Stimulated activated CD8-positive, alpha-beta memory T cell treated with anti-CD3 and anti-CD28 coated beads, Interleukin-7, amount 100 ng/mL, for 1 hour (primary cell): ENCODE results near the gene CCDC148.

ENCODE experiments used
- DNase-seq, 2 donors: peaks; one replicate each; pipeline ENCODE4 v3.0.0-alpha.2; 2020; ENCODE audit warnings: low read depth in 2 of 2

Gene CCDC148

DNA sequence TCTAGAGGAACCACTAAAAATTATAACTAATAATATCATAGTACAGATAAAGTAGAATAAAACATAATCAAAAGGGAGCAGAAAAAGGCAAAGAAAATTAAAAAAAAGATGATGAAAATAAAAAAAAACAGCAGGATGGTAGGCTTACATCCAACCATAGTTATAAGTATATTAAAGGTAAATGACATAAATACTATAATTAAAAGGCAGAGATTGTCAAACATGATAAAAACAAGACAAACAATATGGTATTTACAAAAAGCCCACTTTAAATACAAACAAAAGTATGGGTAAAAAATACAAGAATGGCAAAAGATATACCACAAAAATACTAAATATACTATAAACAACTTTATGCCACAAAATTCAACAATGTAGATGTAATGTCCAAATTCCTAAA lies 24.4 kb downstream of the CCDC148 start:
- DNase-seq = no peak

DNA sequence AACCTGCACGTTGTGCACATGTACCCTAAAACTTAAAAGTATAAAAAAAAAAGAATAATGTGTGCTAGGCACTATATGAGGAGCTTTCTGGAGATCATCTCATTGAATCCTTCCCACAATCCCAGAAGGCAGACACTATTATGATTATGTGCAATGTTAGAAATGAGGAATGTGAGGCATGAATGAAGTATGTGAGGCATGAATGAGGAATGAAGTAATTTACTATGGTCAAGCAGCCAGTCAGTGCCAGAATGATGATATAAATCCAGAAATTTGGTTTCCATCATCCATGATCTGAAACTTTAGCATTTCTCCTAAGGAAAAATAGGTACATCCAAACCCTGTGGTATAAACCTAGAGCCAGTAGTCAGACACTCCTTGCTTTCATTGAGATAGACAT lies 42.0 kb downstream of the CCDC148 start:
- no peak for DNase-seq

DNA sequence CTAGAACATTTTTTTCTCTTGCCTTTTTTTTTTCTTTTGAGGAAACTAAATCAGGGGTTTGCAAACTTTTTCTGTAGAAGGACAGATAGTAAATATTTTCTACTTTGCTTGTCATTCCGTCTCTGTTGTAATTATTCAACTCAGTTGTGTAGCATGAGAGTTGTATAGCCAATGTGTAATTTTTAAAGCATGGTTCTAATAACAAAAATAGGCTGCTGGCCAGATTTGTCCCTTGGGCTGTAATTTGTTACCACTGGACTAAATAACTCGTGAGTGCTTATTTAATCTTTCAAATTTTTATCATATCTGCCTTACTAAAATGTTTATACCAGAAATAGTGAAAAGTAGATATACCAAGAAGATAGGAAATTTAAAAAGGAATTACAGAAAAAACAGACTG lies 43.0 kb downstream of the CCDC148 start:
- no peak for DNase-seq

DNA sequence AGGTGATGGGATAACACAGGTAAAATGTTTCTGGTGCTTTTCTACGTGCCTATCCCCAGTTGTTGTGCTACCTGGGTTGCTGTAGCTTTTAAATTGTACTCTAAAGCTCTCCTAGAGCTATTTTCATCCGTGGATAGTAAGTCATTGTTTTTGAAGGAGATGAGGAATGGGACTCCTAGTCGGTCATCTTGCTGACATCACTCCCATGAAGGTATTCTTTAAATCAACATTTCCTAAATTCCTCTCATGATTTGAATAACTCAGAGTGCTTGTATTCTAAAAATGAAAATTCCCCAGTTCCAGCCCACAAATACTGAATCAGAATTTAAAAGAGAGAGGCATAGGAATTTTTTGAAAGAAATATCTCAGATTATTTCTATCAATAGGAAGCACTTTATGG lies 44.3 kb downstream of the CCDC148 start:
- DNase-seq = no peak

DNA sequence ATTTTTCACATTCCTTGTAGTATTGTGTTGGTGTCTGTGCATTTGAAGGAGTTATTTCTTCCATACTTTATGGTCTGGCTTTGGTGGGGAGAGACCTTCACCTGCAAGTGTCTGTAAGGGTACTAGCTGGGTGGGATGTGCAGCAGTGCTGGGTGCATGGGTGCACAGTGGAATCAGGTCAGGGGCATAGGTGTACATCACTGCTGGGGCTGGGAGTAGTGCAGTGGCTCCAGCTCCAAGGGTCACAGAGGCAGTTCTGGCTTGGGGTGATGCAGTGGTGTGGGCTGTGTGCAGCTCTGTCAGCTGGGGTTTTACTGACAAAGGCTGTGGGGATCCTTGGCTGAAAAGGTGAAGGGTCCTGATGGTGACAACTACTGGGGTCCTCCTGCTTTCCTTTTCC lies 44.8 kb downstream of the CCDC148 start:
- DNase-seq = no peak

DNA sequence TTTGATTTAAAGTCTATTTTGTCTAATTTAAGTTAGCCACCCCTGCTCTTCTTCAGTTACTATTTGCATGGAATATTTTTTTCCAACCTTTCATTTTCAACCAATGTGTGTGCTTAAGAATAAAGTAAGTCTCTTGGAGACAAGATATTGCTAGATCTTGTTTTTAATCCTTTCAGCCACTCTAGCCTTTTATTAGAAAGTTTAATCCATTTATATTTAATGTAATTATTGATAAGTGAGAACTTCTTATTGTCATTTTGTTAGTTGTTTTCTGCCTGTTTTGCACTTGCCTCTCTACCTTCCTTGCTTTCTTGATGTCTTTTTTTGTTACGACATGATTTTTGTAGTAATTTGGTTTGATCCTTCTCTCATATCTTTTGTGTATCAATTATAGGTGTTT lies 46.4 kb downstream of the CCDC148 start:
- no peak for DNase-seq

DNA sequence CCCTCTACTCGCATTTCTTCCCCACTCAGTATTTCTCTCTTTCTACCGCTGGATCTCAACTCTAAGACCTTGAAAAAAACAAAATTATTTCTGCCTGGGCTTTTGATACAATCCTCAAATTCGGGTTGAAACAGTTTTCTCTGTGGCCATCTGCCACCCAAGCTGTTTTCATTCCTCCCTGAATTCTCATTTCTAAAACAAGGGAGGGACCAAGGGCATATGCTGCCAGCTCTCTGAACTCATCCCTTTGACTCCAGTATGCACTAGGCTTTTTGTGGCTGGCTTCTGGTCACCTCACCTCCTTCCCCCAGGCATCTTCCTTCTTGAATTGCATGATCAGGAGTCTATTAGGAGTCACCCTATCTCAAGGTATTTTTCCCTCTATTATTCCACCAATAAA lies 49.5 kb downstream of the CCDC148 start:
- DNase-seq = no peak

DNA sequence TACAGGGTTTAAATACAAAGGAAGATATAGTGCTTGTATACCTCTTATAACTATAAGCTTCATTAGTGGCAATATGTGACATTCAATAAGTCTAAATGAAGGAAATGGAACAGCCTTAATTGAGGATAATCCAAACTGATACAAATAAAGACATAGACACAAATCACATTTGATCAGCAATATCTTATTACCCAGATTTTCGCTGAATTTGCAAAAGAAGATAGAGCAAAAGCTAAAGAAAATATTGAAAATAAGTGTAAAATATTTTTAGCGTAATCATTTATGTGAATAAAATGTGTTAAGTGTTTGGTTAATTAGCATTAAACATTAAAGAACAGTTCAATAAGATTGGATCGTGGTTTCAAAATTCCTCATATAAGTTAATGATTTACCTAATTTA lies 51.2 kb downstream of the CCDC148 start:
- DNase-seq = no peak

DNA sequence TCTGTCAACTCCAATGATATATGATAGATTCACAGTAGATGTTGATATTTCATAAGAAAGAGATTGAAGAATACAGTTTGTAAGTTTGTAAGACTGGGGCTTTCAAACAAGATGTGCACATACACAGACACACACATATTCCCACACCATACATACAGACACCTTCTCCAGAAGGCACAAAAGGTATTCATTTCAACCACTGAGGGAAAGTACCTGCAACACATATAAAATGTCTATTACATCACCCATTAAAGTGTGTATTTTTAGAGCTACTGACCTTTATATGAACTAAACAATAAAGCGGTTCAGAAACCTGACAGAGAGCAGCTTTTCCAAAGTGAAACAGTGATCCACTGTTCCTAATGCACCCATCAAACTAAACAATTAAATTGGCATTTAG lies 53.3 kb downstream of the CCDC148 start:
- no peak for DNase-seq

DNA sequence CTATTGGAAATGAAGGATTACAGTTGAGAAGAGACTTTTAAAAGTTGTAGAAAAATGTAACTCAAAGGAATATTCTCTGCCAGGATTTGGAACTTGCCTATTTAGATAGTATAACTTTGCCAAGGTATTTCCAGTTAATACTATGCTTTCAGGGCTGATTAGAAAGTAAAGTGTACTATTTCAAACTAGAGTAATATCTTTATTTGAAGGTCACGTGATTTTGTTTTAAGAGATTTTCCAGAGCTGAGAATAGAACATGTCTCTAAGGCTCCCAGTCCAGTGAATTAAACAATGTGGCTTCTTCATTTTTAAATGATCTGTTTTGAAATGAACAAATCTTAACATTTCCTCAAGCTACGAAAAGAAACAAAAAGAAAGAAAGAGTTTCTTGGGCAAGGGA lies 53.9 kb downstream of the CCDC148 start:
- DNase-seq = no peak

DNA sequence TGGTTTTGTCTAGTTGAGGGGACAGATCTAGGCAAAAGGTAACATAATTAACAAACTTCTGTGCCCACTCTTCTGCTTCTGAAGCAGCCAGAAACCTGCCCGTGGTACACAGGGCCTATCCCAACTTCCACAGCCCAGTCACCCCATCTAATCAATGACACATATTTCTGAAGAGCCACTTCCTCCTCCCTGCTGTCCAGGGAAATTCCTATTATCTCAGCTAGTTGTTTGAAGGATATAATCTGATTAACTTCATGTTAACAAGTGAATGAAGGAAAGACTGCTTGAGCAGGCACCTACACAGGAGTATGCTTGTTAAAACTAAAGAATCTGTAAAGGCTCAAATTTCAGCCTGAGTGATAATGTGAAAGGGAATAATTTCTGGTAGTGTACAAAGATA lies 61.4 kb downstream of the CCDC148 start:
- no peak for DNase-seq

DNA sequence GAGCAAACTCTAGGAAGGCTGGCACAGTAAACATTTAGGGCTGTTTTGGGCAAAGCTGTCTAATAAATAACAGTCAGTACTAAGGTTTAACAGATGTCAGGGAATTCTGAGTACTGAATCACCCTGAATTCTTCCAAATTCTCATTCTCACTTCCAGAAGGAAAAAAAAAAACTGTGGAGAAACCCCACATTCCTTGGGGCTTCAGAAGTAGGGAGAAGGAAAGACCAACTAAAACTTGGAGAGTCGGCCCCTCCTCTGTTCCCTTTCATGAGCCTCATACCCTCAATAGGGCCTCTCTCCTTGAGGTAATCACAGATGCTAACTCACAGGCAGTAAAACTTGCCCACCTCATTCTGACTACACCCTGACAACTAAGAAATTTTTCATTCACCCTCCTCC lies 62.1 kb downstream of the CCDC148 start:
- no peak for DNase-seq

DNA sequence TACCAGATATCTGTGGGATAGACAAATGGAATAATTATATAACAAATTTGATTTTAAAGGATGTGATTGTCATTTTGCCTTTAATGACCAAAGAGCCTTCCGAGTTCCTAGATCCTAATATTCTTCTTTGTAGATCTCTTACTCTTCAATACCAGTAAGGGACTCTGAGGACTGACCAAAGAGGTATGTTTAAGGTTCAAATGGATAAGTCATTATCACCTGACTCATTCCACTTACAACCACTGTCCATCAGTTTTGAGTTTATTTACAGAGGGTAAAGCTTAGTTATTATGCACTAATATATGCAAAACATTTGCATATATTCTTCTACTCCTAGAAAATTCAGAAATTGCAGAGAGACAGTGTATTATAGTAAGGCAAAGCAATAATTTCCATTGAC lies 62.7 kb downstream of the CCDC148 start:
- no peak for DNase-seq

DNA sequence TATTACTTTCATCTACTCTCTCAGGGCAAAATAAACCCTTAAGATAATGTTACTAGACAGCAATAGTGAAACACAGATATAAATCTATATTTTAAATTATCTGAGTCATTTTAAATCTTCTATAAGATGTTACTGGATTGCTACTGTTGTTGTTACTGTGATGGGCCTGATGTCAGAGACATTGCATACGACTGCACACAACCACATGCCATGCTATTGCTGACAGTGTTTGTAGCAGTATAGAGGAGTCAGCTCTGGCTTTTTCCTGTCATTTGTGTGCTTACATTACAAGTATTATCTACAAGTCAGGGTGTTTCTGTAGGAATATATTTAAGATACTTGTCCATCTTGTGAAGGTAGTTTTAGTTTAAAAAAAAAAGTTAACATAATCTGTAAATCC lies 63.9 kb downstream of the CCDC148 start:
- no peak for DNase-seq

DNA sequence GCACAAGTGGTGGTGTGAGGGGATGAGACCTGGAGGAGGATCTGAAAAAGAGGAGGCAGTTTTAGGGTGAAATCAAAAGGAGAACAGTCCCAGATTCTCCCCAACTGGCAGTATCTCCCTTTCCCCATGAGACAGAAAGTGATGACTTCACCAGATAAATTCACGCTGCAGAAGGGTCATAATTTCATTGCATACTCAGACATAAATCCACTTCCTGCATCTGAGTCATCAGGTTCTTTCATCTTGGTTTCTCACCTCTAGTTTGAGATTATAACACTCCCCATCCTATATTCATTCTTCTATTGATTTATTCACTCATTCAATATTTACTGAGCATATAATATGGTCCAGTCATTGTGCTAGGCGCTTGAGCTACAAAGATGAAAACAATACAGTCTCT lies 64.7 kb downstream of the CCDC148 start:
- DNase-seq = no peak

DNA sequence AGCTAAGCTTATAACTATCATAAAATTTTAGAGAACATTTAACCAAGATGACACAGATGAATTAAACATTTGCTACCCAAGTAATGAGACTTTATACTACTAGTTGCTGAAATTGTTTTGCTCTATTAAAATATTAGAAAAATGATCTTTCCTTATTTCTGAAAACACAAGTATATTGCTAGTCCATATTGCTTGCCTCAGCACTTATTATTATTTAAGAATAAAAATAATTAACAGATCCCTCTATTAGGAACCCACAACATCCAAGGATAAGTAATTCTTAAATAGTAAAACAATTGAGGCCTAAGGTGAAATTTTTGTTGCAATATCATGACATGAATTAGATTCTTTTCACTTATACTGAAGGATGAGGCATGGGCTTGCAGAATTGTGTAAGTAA lies 65.2 kb downstream of the CCDC148 start:
- no peak for DNase-seq

DNA sequence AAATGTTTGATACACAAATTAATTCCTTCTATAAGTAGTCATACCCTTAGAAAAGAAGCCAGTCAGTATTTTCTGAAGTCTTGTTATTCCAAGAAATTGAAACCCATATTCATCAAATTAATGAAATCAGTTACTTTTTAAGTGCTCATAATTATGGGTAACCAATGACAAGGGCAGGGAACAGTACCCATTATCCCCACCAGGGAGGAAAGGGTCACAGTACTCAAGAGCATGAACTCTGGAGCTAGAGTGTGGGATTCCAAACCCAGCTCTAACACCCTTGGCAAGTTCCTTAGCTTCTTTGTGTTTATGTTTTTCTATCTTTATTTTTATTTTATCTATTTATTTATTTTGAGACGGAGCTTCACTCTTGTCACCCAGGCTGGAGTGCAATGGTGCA lies 68.4 kb downstream of the CCDC148 start:
- DNase-seq = no peak

DNA sequence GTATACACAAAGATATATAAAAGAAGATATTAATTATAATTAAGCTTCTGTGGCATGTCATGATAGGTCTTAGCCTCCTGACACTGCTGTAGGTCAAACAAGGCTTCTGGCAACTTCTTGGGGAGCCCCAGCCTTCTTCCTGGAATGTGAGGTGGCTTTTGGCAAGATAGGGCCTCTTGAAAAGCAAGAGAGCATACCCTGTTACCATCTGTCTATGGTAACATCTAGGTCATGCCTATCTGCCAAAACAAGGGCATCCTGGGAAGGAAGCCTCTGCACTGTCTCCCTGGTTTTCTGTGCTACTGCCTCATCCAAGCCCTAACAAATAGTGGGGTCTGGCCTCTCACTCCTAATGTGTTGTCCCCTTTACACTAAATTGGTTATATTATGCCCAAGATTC lies 70.9 kb downstream of the CCDC148 start:
- no peak for DNase-seq

DNA sequence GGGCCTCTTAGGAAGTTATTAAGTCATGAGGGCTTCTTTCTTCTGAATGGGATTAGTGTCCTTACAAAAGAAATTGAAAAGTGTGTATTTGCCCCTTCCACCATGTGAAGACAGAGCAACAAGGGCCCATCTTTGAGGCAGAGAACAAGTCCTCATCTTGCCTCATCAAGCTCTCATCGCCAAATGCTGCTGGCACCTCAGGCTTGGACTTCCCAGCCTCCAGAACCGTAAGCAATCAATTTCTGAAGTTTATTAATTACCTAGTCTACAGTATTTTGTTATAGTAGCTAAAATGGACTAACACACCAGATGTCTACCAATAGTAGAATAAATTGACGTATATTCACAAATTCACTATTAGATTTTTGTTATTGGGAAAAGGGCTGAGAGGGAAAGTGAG lies 74.6 kb downstream of the CCDC148 start:
- no peak for DNase-seq

DNA sequence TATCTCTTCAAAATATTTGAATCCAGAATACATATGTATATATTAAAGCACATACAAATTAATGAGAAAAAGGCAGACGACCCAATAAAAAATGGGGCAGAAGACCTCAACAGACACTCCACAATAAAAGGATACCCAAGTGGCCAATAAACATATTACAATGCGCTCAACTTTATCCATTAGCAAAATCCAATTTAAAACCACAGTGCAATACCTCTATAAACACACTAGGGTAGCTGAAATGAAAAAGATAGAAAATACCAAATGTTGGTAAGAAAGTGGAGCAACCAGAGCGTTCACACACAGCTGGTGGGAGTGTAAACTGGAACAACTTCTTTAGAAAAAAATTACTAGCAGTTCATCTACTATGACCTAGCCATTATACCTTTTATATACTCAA lies 75.3 kb downstream of the CCDC148 start:
- no peak for DNase-seq

DNA sequence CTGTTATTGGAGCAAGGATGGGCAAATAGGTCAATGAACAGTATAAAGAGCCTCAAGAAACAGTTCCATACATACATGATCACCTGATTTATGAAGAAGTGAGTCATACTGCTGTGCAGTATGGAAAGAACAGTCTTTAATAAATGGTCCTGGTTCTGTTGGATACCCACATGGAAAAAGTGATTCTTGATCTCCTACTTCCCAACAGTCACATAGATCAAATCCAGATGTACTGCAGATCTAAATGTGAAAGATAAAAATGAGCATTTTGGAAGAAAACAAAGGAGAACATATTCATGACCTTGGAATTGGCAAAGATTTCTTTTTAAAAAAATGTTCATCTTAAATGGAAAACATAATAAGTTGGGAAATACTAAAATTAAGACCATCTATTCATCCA lies 75.8 kb downstream of the CCDC148 start:
- no peak for DNase-seq

DNA sequence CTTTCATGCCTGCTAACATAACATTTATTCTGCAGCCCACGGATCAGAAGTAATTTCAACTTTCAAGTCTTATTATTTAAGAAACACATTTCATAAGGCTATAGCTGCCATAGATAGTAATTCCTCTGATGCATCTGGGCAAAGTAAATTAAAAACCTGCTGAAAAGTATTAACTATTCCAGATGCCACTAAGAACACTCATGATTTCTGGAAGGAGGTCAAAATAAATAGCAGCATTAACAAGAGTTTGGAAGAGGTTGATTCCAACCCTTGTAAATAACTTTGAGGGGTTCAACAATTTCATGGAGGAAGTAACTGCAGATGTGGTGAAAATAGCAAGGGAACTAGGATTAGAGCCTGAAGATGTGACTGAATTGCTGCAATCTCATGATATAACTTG lies 77.6 kb downstream of the CCDC148 start:
- no peak for DNase-seq

DNA sequence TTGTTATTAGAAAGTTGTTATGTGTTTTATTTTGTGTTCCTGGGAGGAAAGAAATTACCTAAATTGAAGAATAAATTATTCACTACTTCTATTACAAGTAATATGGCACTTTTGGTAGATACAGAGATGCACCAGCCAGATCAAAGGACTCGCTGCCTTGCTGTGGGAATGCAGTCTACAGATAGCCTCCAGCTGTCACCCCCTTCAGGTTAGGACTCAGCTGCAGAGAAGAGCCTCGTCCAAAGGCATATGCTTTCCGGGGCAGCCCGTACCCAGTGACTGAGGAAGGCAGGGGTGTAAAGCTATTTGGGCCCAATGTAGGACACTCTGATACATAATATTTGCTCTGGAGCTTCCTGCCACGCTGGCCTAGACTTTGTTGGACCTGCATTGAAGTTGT lies 90.2 kb downstream of the CCDC148 start:
- DNase-seq = no peak

DNA sequence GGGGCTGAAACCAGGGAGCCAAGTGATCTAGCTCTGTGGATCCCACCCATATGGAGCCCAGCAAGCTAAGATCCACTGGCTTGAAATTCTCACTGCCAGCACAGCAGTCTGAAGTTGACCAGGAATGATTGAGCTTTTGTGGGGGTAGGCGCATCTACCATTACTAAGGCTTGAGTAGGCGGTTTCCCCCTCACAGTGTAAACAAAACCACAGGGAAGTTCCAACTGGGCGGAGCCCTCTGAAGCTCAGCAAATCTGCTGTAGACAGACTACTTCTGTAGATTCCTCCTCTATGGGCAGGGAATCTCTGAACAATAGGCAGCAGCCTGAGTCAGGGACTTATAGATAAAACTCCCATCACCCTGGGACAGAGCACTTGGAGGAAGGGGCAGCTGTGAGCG lies 96.7 kb downstream of the CCDC148 start:
- no peak for DNase-seq

DNA sequence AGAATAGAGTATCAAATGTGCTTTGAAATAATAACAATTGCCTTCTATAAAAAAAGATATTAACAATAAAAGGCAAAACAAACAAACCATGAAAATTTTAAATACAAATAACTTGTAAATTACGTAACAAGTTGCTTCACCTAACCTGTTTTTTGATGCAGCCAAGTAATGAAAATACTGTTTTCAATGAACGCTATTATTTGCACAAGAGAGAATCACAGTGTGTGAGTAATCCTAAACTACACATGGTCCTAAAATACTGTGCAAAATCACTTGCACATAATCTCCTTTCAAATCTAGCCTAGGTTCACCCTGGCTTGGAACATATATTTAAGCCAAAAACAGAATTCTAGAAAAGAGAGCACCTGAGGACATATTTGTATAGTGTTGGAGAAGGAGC lies 98.9 kb downstream of the CCDC148 start:
- DNase-seq = no peak
